GM12878 (cell line): ENCODE data around the gene TMEM109.

Experiments used
- ATF2 ChIP-seq: IDR thresholded peaks from 2 replicates; pipeline ENCODE4 v1.6.1; 2012; ENCODE audit warnings: low read length, inconsistent platforms
- CTCF ChIP-seq, 3 experiments: IDR thresholded peaks in 2 of 3; conservative IDR thresholded peaks in 1 of 3; 2 replicates each; pipeline ENCODE4 v1.5.1; 2011; ENCODE audit warnings: low read depth in 3 of 3, low read length in 3 of 3, mild to moderate bottlenecking in 3 of 3, control low read depth in 2 of 3, moderate library complexity in 2 of 3, inconsistent platforms in 1 of 3, mixed read lengths in 1 of 3; ENCODE audit not compliant: control insufficient read depth in 2 of 3, insufficient read depth in 1 of 3; ENCODE audit errors: extremely low read depth in 1 of 3
- EZH2 ChIP-seq: IDR thresholded peaks from 2 replicates; pipeline ENCODE4 v1.6.1; 2012; ENCODE audit warnings: low read depth, mild to moderate bottlenecking, control low read depth, inconsistent platforms, low read length, borderline replicate concordance; ENCODE audit not compliant: control insufficient read depth
- KDM1A ChIP-seq: fragments of 200-600 bp; sonication (generic); IDR thresholded peaks from 2 replicates; pipeline ENCODE4 v1.6.1; 2016; ENCODE audit warnings: borderline replicate concordance
- NFIC ChIP-seq: IDR thresholded peaks from 2 replicates; pipeline ENCODE4 v1.6.1; 2012; ENCODE audit warnings: low read depth, mild to moderate bottlenecking, inconsistent platforms, low read length, moderate library complexity
- PRDM15 ChIP-seq: fragments of 450-650 bp; formaldehyde crosslinking; IDR thresholded peaks from 2 replicates; pipeline ENCODE4 v1.4.0; 2020; ENCODE audit warnings: mild to moderate bottlenecking, moderate library complexity
- RAD21 ChIP-seq: IDR thresholded peaks from 2 replicates; pipeline ENCODE4 v1.6.1; 2011; ENCODE audit warnings: mild to moderate bottlenecking, low read depth, low read length, moderate library complexity; ENCODE audit not compliant: insufficient read depth
- RCOR1 ChIP-seq: conservative IDR thresholded peaks from 2 replicates; pipeline ENCODE4 v1.6.1; 2012; ENCODE audit warnings: low read depth, low read length, improper control_type of control experiment
- TAF1 ChIP-seq: IDR thresholded peaks from 2 replicates; pipeline ENCODE4 v1.6.1; 2011; ENCODE audit warnings: mild to moderate bottlenecking, low read depth, low read length, borderline replicate concordance
- YY1 ChIP-seq: IDR thresholded peaks from 2 replicates; pipeline ENCODE4 v1.6.1; 2011; ENCODE audit warnings: low read depth, mild to moderate bottlenecking, low read length

GRCh38 chr11:60930394-60930793, 16.4 kb downstream of the TMEM109 start:
- TF ChIP-seq YY1 (no peak), RCOR1 (no peak), EZH2 (no peak), CTCF (IDR thresholded peaks at IDR 0.05 in 2 of 3, conservative IDR thresholded peaks at IDR 0.05 in 1 of 3; ENCODE audit: control insufficient read depth in 2 of 3, extremely low read depth in 1 of 3, insufficient read depth in 1 of 3, low read depth in 3 of 3, low read length in 3 of 3) (no peak), PRDM15 (CRISPR knock-in tag) (no peak), RAD21 (no peak), ATF2 (no peak), TAF1 (no peak), KDM1A (no peak), NFIC (no peak)
